GM18502 (cell line): ENCODE measurements around the gene ANKRD31.
"Not testable (repeated sequence)": the region's sequence is repeated elsewhere in the genome, so short reads cannot be mapped to it uniquely, and the experiment has no call there.

Experiments used
- ATAC-seq: cut with Tn5 transposase; IDR thresholded peaks from one replicate; pipeline ENCODE4 v1.9.1; 2021; ENCODE audit warnings: mild to moderate bottlenecking; ENCODE audit not compliant: unreplicated experiment, poor library complexity

Gene ANKRD31, protein sequence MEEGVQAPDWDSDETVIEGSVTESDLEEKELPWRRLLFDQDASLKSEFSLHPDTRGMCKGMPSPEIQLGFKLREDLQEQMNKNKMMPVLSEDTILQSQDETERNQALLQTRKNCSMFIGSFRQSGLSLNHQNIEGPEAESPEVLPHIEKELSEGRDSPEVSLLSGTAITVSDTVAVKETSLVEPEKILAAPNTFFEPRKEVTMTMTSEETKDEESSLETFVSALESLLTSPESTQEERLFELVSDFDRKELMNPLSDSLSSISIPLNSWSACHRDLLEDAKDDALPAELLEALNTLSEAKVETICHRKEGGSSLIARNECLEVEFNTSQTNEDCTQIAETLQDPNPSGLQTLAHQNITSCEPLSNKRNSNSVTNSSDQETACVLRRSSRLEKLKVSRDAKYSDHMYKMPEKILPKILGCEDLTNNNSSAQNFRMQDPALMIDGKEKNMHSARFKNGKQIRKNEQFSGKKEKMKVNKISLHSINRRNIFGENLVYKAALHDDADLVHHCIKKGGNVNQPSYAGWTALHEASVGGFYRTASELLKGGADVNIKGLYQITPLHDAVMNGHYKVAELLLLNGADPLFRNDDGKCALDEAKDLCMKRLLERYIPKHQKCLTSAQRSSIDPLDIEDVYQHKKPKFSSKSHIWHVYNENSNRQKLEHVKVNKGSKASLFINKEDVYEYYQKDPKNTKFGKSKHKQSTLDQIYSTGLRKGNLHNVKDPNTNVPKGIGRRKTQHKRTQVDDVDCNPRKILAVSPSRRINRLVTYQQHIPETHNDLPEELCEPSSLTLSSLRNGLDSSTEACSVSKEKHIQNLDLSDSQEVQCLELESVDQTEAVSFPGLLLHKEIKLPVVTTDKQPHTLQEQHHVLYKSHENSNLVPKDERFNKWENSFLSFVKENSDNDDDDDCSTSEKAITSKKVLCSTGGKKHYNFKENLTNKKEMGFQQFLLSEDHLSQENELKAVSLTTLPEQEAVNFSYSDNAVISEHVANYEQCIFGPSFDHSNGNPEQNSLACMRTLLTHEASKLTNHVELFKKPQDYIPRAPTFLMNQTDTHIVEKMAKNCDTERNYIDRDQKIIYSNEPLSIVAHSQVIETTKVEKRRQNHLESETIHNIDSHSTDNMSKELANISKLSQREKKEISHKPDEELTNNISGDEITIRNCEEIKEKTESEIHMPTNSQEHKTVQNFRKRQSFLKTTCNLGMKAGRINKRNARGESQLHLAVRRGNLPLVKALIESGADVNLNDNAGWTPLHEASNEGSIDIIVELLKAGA (N-terminal part only)

DNA sequence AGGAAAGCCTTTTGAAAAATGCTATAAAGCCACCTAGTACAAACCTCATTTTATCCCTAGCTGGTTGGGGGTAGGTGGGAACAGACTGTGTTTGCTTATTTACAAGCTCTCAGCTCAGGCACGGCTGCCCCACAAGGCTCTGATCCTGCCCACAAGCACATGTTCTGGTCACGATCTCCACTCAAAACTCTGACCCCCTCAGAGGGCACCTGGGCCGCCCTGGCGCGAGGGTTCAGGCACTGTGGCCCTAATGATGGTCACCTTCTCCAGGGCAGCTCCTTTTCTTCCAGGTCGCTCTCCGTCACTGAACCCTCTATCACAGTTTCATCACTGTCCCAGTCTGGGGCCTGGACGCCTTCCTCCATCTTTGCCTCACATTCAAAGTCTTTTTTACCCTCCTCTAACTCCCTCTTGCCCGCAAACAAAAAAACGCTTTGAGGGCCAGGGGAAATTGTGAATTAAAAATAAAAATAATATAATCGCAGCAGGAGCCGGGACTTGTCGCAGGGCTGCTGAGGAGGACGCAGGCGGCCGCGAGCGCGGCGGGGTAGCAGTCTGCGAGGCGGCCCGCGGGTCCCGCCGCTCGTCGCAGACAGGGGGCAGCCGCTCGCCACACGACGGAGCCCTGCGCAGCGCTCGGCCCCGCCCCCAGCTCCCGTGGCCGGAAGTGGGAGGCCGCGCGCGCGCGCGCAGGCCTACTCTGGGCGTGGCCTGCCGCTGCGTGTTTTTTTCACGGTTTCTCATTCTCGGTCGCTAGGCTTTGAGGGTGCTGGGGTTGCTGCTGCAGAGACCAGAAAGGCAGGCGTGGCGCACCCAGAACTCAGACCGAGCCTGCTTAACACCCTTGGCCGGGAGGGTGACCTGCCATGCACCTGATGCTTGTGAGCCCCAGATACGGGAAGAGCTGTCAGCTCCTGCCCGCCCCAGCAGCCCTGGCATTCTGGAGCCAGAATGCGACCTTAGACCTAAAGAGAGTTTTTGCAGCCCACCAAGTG lies at the start of gene ANKRD31:
Gene ANKRD31 (minus strand): TSS at position 557 of the 995 bp plus-strand sequence. CDS start 192 bp downstream, at position 365.
- ATAC-seq = peak; percentile 99

DNA sequence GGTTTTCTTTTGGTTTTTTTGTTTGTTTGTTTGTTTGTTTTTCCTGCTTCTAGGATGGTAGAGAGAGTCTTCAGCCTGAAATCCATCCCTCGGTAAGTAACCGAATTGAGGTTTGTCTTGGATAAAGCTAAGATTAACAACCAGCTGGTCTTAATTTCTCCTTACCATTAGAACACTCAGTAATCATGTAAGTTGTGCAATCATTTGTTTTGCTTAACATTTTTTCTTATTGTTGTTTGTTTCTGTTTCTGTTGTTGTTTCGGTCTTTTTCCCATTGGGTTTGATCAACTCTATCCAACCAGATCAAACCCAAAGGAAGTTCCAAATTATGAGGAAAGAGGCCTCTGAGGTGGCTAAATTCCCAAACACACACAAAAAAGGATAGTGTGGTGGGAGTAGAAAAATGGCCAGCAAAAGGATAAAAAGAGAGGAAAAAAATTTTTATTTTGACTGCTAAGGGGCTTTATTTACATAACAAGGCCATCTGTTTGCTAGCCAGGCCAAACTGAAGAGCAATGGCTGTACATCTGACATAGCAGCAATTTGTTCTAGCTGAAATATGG lies 49.6 kb upstream of the ANKRD31 start:
- no peak for ATAC-seq

DNA sequence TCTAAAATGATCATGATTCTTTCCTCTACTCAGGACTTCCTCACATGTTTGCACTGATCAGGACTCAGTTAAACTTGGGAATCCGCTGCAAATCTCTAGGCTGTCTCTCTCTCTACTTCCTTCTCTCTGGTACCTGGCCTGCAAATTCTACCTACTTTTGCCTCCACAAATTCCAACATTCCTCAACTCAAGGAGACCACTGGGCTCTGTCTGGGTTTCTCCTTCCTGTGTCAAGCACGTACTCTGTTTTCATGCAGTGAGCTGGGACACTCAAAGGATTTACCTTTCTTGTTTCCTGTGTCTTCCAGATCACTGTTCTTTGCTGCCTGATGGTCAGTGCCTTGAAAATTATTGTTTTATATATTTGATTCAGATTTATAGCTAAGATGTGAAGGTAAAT lies 45.9 kb upstream of the ANKRD31 start:
- ATAC-seq = no peak

DNA sequence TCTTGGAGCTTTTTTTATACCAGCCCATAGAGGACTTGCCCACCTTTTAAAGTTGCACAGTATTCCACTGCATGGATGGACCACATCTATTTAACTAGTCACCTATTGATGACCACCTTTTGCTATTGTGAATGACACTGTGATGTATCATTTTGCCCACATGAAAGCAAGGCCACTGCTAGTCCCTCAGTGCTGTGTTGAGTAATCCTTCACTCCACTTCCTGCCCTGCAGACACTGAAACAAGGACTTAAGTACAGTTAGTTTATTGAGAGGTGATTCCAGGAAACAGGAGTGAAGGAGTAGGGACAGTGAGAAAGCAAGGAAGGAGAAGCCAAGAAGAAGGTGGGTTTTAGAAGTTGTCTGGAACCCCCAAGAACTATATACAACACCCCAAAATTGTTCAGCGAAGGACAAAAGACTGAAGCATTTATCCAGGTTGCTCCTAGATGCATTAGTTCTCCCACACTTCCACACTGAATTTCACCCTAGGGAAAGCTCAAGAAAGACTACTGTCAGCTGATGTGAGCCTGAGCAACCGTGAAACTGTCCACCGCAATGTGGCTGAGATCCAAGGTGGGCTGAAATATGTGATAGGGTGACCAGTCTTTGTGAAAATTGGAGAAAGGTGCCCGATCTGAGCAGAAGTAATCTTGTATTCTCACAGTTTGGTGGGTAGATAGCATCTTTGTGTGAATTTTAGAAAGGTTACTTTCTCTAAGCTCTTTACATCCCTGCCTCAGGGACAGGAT lies 45.2 kb upstream of the ANKRD31 start:
- ATAC-seq = no peak

DNA sequence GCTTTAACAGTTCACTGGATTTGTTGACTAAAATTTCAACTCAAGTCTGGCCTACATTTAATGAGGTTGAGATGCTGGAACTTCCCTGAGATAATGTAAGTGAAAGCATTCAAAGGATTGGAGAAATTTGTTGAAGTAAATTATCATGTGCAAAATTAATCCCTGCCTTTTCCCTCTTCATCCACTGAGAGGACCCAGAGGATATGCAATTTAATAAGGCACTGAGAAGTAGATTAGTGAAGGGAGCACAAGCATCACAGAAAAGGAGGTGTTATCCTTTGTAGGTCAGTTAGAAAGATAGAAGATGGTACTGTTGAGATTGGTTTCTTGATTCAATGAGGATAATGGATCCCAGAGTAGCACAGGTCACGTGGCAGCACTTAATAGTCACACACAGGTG lies 42.6 kb upstream of the ANKRD31 start:
- no peak for ATAC-seq

DNA sequence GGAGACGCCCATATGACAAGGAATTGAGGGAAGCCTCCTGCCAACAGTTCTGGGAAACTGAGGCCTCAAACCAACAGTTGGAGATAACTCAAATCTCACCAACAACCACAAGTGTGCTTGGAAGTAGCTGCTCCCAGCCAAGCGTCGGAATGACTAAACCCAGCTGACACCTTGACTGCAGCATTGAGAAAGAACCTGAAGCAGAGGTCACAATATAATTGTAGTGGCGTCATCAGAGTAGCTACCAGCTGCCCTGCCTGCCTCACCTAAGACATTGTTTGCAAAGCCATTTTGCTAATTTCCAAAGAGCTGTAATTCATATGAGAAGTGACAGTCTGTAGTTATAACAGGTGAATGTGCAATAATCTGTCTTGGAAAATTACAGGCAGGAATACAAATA lies 40.8 kb upstream of the ANKRD31 start:
- no peak for ATAC-seq

DNA sequence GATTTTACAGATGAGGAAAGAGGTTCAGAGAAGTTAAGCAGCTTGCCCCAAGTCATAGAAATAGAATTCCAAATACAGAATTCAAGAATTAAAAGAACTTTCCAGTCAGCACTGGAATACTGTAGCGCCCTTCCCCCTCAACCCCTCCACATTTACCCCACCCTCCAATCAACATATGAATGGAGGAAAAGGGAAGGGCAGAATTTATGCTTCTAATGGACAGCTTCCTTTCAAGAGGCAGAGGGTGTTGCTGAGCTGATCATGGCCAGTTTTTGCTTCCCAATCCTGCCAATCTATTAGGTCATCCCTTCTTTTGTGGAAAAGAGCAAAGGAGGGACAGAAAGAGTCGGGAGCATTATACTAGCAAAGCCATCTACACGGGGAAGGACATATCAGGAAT lies 39.1 kb upstream of the ANKRD31 start:
- ATAC-seq = no peak

DNA sequence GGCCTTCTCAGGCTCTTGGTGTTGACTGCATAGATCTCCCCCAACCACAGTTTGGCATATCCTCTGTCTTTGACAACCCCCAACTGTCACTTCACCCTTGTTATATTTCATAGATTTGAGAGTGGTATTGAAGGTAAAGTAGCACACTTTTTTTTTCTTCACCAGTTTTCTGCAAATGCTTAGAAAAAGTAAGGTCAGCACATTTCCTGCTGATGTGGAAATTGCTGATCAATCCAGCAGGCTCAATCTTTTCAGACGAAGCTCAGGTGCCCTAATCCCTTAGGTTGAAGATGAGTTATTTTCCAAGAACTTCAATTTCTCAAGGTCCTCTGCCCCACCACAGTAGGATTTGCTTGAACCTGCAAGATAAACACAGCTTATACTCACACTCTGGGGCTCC lies 38.5 kb upstream of the ANKRD31 start:
- ATAC-seq = no peak

DNA sequence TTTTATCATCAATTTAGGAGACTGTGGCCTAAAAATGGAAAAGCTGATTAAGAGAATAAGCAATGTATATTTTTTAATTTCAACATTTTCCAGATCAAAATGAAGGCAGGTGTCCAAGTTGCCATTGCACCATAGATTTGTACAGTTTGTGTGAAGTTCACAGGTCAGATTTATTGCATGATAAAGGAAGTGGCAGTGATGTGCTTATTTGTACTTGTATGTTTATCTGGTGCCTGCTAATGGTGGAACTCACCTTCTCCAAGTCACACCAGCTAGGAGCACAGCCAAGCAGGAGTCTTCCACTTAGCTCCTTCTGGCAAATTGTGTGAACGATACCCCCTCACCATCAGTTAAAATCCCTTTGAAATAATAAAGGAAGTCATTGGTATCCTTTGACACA lies 37.8 kb upstream of the ANKRD31 start:
- no peak for ATAC-seq

DNA sequence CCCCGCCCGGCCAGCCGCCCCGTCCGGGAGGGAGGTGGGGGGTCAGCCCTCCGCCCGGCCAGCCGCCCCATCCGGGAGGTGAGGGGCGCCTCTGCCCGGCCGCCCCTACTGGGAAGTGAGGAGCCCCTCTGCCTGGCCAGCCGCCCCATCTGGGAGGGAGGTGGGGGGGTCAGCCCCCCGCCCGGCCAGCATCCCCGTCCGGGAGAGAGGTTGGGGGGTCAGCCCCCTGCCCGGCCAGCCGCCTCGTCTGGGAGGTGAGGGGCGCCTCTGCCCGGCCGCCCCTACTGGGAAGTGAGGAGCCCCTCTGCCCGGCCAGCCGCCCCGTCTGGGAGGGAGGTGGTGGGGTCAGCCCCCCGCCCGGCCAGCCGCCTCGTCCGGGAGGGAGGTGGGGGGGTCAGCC lies 33.9 kb upstream of the ANKRD31 start:
- ATAC-seq = not testable (repeated sequence)

DNA sequence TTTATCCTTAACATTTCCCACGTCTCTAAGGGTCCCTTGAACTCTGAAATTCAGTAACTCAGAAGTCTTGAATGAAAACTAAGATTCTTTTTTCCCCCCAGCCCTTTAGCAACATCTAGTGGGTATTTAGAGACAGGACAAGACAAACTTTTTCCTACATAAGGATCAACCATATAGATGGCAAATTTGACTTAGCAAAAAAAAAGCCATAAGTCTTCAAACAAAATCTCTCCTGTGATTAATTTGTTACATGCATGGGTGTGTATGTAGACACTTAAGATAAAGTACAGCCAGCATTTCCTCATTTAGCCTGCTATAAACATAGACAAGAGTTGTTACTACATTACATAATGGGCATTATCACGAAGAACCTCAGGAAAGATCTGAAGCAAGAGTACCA lies 29.1 kb upstream of the ANKRD31 start:
- ATAC-seq = no peak

DNA sequence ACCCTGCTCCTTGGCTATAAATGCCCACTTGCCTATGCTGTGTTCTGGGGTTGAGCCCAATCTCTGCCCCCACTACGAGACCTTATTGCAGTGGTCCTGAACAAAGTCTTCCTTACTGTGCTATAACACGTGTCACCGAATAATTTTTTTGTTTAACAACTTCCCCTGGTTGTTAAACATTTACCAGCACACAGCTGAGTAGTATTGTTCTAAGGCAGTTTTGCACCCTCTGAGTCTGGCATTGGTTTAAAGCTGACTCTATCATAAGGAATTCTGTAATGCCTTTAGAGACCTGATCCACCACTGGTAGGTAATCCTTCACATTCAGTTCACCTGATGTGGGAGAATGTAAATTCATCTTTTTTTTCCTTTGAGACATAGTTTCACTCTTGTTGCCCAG lies 25.6 kb upstream of the ANKRD31 start:
- no peak for ATAC-seq

DNA sequence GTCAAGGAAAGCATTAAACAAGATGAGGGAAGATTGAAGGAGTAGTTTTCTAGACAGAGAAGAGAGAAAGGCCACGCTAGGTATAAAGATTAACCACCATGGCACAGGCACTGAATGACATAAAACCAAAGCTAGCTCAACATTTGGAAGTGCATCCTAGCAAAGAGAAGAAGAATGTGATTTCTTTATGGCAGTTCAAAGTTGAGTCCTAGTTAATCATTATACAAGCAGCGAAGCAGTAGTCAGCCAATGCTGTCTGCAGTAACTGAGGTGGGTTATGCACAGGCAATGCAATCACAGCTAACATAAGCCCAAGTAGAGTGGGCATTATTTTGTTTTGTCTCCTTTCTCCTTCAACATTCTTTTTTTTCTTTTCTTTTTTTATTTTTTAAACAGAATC lies 24.0 kb upstream of the ANKRD31 start:
- ATAC-seq = no peak

DNA sequence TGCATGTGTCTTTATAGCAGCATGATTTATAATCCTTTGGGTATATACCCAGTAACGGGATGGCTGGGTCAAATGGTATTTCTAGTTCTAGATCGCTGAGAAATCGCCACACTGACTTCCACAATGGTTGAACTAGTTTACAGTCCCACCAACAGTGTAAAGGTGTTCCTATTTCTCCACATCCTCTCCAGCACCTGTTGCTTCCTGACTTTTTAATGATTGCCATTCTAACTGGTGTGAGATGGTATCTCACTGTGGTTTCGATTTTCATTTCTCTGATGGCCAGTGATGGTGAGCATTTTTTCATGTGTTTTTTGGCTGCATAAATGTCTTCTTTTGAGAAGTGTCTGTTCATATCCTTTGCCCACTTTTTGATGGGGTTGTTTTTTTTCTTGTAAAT lies 13.8 kb upstream of the ANKRD31 start:
- not testable (repeated sequence) for ATAC-seq

DNA sequence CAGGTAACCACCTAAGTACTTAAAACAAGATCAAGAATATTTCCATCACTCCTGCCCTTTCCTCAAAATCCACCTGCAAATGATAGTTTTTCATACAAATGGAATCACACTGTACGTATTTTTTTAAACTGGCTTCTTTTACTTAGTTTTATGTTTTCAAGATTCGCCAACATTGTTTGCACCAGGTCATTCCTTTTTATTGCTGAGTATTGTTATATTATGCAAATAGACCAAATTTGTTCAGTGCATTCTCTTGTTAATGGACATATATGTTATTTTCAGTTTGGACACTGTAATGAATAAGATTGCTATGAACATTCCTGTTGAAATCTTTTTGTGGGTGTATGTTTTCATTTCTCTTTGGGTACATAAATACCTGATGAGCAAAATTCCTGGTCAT lies 8.3 kb upstream of the ANKRD31 start:
- no peak for ATAC-seq

DNA sequence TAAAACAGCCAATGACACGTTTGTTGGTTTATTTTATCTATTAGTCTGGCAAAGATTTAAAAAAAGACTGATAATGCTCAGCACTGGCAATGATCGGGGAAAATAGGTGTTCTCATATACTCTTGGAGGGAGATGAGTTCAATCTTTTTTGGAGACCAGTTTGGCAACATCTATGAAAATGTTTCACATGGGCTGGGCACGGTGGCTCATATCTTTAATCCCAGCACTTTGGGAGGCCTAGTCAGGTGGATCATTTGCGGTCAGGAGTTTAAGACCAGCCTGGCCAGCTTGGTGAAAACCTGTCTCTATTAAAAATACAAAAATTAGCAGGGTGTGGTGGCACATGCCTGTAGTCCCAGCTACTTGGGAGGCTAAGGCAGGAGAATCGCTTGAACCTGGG lies 6.8 kb upstream of the ANKRD31 start:
- no peak for ATAC-seq

DNA sequence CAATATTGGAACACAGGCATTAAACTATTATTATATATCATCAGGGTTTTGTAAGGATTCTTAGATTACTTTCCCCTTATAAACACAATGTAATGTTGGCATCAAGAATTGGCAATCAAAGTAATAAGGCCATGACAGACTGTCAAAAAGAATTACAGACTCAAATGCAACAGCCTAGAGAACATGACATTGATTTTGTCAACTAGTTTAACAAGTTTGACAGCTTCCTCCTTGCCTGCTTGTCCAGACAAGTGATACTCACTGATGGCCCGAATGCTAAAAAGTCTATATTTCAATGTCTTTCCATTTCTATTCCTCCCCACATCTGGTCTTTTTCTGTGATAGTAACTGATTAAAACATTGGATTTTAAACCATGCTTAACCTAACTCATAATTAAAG lies 6.4 kb upstream of the ANKRD31 start:
- ATAC-seq = no peak

DNA sequence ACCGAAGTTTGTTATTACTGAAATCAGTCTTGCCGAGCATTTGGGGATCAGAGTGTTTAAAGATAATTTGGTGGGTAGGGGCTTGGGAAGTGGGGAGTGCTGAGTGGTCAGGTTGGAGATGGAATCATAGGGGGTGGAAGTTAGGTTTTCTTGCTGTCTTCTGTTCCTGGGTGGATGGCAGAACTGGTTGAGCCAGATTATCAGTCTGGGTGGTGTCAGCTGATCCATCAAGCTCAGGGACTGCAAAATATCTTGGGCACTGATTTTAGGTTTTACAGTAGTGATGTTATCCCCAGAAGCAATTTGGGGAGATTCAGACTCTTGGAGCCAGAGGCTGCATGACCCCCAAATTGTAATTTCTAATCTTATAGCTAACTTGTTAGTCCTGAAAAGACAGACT lies 5.4 kb upstream of the ANKRD31 start:
- ATAC-seq = no peak

DNA sequence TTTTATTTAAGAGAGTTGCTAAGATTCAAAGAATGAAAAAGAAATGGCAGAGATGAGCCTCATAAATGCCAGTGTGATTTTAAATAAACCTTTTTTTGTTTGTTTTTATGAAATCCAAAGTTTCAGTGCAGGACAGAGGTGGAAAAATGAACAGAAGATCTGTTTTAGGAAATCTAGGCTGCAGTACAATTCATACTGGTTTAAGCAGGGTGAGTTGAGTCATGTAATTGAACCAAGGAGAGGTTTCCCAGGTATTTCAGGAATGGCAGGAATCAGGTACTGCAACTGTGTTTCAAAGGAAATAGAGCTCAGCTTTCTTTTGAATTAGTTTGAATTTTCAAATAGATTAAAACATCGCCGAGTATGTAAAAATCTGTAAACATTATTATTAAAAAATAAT lies 3.0 kb upstream of the ANKRD31 start:
- no peak for ATAC-seq
